GM19452 (cell line): ENCODE data around the gene CNTFR.

ENCODE experiments used
- ATAC-seq: cut with Tn5 transposase; IDR thresholded peaks from one replicate; pipeline ENCODE4 v1.9.1; 2021; ENCODE audit not compliant: unreplicated experiment

CNTFR gene

GRCh38 chr9:34572628-34573027 is 16.9 kb downstream of the CNTFR start:
- no peak for ATAC-seq

- no peak for ATAC-seq
Observed at GRCh38 chr9:34572092-34572491, 17.4 kb downstream of the CNTFR start.

GRCh38 chr9:34571481-34571810 is 18.1 kb downstream of the CNTFR start:
- ATAC-seq: no peak

GRCh38 chr9:34570809-34571480 is 18.6 kb downstream of the CNTFR start:
- no peak for ATAC-seq

- no peak for ATAC-seq
Observed at GRCh38 chr9:34570376-34570775, 19.1 kb downstream of the CNTFR start.

- ATAC-seq: no peak
Observed at GRCh38 chr9:34568774-34569173, 20.8 kb downstream of the CNTFR start.

GRCh38 chr9:34568133-34568532 is 21.4 kb downstream of the CNTFR start:
- no peak for ATAC-seq

- ATAC-seq: no peak
Observed at GRCh38 chr9:34566972-34567371, 22.6 kb downstream of the CNTFR start.

GRCh38 chr9:34566322-34566721 is 23.2 kb downstream of the CNTFR start:
- ATAC-seq: no peak

GRCh38 chr9:34565856-34566255 is 23.7 kb downstream of the CNTFR start:
- ATAC-seq: no peak

- no peak for ATAC-seq
Observed at GRCh38 chr9:34564617-34565016, 24.9 kb downstream of the CNTFR start.

- ATAC-seq: no peak
Observed at GRCh38 chr9:34563262-34563661, 26.3 kb downstream of the CNTFR start.

- no peak for ATAC-seq
Observed at GRCh38 chr9:34562135-34562745, 27.3 kb downstream of the CNTFR start.

- no peak for ATAC-seq
Observed at GRCh38 chr9:34560599-34561214, 28.8 kb downstream of the CNTFR start.

- ATAC-seq: no peak
Observed at GRCh38 chr9:34559624-34560455, 29.7 kb downstream of the CNTFR start.

GRCh38 chr9:34558919-34559623 is 30.5 kb downstream of the CNTFR start:
- ATAC-seq: no peak

- ATAC-seq: no peak
Observed at GRCh38 chr9:34558364-34558763, 31.2 kb downstream of the CNTFR start.

GRCh38 chr9:34557426-34558321 is 31.9 kb downstream of the CNTFR start:
- no peak for ATAC-seq

- no peak for ATAC-seq
Observed at GRCh38 chr9:34556949-34557348, 32.6 kb downstream of the CNTFR start.

- no peak for ATAC-seq
Observed at GRCh38 chr9:34555936-34556525, 33.5 kb downstream of the CNTFR start.
